MM.1S (cell line): ENCODE measurements around the gene ESRRA.

Source experiments
- DNase-seq: peaks from one replicate; pipeline ENCODE4 v3.0.0-alpha.2; 2015
- H2AFZ ChIP-seq: fragments of 300-600 bp; sonication (generic); 2 replicates; pipeline ENCODE4 v1.6.0; 2016; ENCODE audit warnings: antibody characterized with exemption, low read length
- H3F3A ChIP-seq: fragments of 300-600 bp; sonication (generic); 2 replicates; pipeline ENCODE4 v1.6.1; 2016; ENCODE audit warnings: mild to moderate bottlenecking, antibody characterized with exemption, low read length, moderate library complexity, mixed read lengths; ENCODE audit not compliant: insufficient read depth
- H3K27ac ChIP-seq: fragments of 300-600 bp; sonication (generic); 2 replicates; pipeline ENCODE4 v1.5.1; 2016; ENCODE audit warnings: mild to moderate bottlenecking, low read length
- H3K27me3 ChIP-seq: fragments of 300-600 bp; sonication (generic); replicated peaks from 2 replicates; pipeline ENCODE4 v1.6.0; 2016; ENCODE audit warnings: low read length; ENCODE audit not compliant: insufficient read depth
- H3K36me3 ChIP-seq: fragments of 300-600 bp; sonication (generic); replicated peaks from 2 replicates; pipeline ENCODE4 v1.6.1; 2016; ENCODE audit warnings: mild to moderate bottlenecking, low read length, mixed read lengths; ENCODE audit not compliant: insufficient read depth
- H3K4me1 ChIP-seq: fragments of 300-600 bp; sonication (generic); 2 replicates; pipeline ENCODE4 v1.6.1; 2016; ENCODE audit warnings: low read length, mixed read lengths
- H3K4me2 ChIP-seq: fragments of 300-600 bp; sonication (generic); 2 replicates; pipeline ENCODE4 v1.6.0; 2016; ENCODE audit warnings: low read depth, low read length
- H3K4me3 ChIP-seq: fragments of 300-600 bp; sonication (generic); 2 replicates; pipeline ENCODE4 v1.5.1; 2016; ENCODE audit warnings: low read length, mixed read lengths
- H3K79me2 ChIP-seq: fragments of 300-600 bp; sonication (generic); 2 replicates; pipeline ENCODE4 v1.6.1; 2016; ENCODE audit warnings: mixed run types, low read length, mixed read lengths
- H3K9ac ChIP-seq: fragments of 300-600 bp; sonication (generic); 2 replicates; pipeline ENCODE4 v1.6.1; 2016; ENCODE audit warnings: low read length, mixed read lengths
- H3K9me2 ChIP-seq: fragments of 300-600 bp; sonication (generic); replicated peaks from 2 replicates; pipeline ENCODE4 v1.6.1; 2016; ENCODE audit warnings: mild to moderate bottlenecking, low read length, mixed read lengths; ENCODE audit not compliant: insufficient read depth
- H3K9me3 ChIP-seq: fragments of 300-600 bp; sonication (generic); replicated peaks from 2 replicates; pipeline ENCODE4 v1.6.1; 2016; ENCODE audit warnings: mild to moderate bottlenecking, low read length, mixed read lengths; ENCODE audit not compliant: insufficient read depth
- H4K20me1 ChIP-seq: fragments of 300-600 bp; sonication (generic); 2 replicates; pipeline ENCODE4 v1.6.1; 2016; ENCODE audit warnings: mild to moderate bottlenecking, low read length, moderate library complexity, mixed read lengths; ENCODE audit not compliant: insufficient read depth
- EZH2 ChIP-seq: fragments of 300-600 bp; sonication (generic); optimal IDR thresholded peaks from 2 replicates; pipeline ENCODE3; 2017; ENCODE audit warnings: low read depth, mild to moderate bottlenecking, antibody characterized with exemption, low read length, mixed read lengths
- EZH2phosphoT487 ChIP-seq: fragments of 300-600 bp; sonication (generic); IDR thresholded peaks from 2 replicates; pipeline ENCODE4 v1.6.1; 2018; ENCODE audit warnings: antibody characterized with exemption, low read length
- TF ChIP-seq, protein P1 (sequence below): fragments of 300-600 bp; sonication (generic); IDR thresholded peaks from 2 replicates; pipeline ENCODE4 v1.5.1; 2016; ENCODE audit warnings: antibody characterized with exemption, low read length, mixed read lengths

ESRRA gene

DNA sequence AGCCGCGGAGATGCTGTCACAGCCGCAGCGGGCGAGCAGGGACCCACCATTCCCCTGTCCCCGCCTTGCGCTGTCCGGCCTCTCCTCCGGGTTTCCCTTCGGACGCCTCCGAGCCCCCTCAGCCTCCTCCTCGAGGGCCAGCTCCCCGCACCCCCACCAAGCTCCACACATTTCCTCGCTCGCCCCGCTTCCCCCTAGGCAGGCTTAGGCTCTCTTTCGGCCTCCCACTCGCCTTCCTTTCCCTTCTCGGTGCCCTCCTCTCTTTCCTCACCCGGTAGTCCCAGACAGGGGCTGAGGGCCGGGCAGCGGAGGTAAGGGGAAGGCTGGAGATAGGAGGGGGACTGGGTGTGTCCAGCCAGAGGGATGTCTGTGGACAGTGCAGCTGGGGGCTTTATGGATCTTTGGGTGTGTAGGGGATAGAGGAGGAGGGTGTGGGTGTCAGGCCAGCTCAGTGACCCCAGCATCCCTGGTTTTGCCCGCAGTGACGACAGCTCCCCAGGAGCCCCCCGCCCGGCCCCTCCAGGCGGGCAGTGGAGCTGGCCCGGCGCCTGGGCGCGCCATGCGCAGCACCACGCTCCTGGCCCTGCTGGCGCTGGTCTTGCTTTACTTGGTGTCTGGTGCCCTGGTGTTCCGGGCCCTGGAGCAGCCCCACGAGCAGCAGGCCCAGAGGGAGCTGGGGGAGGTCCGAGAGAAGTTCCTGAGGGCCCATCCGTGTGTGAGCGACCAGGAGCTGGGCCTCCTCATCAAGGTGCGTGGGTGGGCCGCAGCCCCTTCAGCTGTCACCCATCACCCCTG lies 12.7 kb upstream of the ESRRA start:
- Histone ChIP-seq H3K9me2 (no peaks in the 10 kb centered on the region), H3K36me3 (no peaks in the 10 kb centered on the region), H3K79me2 (no peaks in the 10 kb centered on the region), H3K9ac (no peak overlapping the region), H3K27ac (no peak overlapping the region), H3K27me3 (peaks cover 65% of the 10 kb centered on the region), H3K4me1 (no peaks in the 10 kb centered on the region), H3K9me3 (no peaks in the 10 kb centered on the region), H3K4me3 (no peak overlapping the region), H2AFZ (no peak overlapping the region), H4K20me1 (no peaks in the 10 kb centered on the region), H3K4me2 (peak overlapping the region; percentile 12; the same call in 1 of the 2 replicates), H3F3A (0 out of 2 replicates have a peak, but pooled peaks cover 5% of the 10 kb centered on the region)
- DNase-seq: peak; percentile 4
- TF ChIP-seq EZH2 (peak; percentile 43), EZH2phosphoT487 (no peak)
- TF ChIP-seq, protein P1, sequence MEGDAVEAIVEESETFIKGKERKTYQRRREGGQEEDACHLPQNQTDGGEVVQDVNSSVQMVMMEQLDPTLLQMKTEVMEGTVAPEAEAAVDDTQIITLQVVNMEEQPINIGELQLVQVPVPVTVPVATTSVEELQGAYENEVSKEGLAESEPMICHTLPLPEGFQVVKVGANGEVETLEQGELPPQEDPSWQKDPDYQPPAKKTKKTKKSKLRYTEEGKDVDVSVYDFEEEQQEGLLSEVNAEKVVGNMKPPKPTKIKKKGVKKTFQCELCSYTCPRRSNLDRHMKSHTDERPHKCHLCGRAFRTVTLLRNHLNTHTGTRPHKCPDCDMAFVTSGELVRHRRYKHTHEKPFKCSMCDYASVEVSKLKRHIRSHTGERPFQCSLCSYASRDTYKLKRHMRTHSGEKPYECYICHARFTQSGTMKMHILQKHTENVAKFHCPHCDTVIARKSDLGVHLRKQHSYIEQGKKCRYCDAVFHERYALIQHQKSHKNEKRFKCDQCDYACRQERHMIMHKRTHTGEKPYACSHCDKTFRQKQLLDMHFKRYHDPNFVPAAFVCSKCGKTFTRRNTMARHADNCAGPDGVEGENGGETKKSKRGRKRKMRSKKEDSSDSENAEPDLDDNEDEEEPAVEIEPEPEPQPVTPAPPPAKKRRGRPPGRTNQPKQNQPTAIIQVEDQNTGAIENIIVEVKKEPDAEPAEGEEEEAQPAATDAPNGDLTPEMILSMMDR: no peak

DNA sequence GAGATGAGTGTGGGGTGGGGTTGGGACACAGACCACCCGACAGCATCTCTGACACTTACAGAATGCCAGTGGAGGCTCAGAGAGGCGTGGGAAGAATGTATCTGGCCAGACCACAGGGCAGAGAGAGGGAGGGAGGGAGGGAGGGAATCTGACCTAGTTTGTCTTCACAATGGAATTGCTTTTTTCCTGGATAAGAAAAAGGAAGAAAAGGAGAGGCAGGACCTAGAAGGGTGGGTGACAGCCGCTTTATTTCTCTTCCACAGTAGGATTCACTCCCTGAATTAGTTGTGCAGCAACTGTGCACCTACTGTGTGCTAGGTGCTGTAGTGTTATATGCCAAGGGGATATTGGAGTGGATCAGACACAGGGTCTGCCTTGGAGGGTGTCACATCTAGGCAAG lies 10.6 kb upstream of the ESRRA start:
- H3K27me3 ChIP-seq: peaks cover 87% of the 10 kb centered on the region
- no peaks in the 10 kb centered on the region for H4K20me1 ChIP-seq
- no peaks in the 10 kb centered on the region for H3K79me2 ChIP-seq
- TF ChIP-seq EZH2phosphoT487 (no peak), EZH2 (no peak)
- TF ChIP-seq, protein P1: no peak
- no peaks in the 10 kb centered on the region for H3K9me2 ChIP-seq
- 0 out of 2 replicates have a peak, but pooled peaks cover 5% of the 10 kb centered on the region for H3F3A ChIP-seq
- H3K4me3 ChIP-seq: no peak overlapping the region
- H3K9ac ChIP-seq: no peak overlapping the region
- DNase-seq: no peak
- H3K9me3 ChIP-seq: no peaks in the 10 kb centered on the region
- no peaks in the 10 kb centered on the region for H3K36me3 ChIP-seq
- H3K27ac ChIP-seq: no peak overlapping the region
- H3K4me1 ChIP-seq: no peaks in the 10 kb centered on the region
- H3K4me2 ChIP-seq: no peak overlapping the region
- no peak overlapping the region for H2AFZ ChIP-seq

DNA sequence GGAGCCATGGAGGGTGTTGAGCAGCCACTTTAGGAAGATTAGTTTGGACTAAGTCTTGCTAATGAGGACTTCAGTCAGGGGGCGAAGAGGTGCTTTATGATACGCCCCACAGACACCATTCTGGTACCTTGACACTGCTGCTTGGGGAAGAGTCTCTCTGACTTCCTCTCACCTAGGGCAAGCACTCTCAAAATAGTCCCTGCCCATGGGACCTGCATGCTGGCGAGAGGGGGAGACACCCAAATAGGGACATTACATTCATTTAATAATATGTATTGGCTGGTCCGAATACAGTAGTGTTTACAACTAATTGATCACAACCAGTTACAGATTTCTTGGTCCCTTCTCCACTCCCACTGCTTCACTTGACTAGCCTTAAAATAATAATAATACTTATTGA lies 9.6 kb upstream of the ESRRA start:
- Histone ChIP-seq H3K27ac (no peak overlapping the region), H2AFZ (no peak overlapping the region), H3K9me3 (no peaks in the 10 kb centered on the region), H3K4me3 (no peak overlapping the region), H3F3A (0 out of 2 replicates have a peak, but pooled peaks cover 2% of the 10 kb centered on the region), H3K4me1 (peaks cover 5% of the 10 kb centered on the region), H3K79me2 (no peaks in the 10 kb centered on the region), H4K20me1 (no peaks in the 10 kb centered on the region), H3K9ac (no peak overlapping the region), H3K27me3 (peaks cover 91% of the 10 kb centered on the region), H3K9me2 (no peaks in the 10 kb centered on the region), H3K36me3 (no peaks in the 10 kb centered on the region), H3K4me2 (no peak overlapping the region)
- DNase-seq: peak; percentile 2
- TF ChIP-seq, protein P1: no peak
- TF ChIP-seq EZH2phosphoT487 (no peak), EZH2 (no peak)
